Tibial artery (tissue), 4 donors: ENCODE results near the gene ZMYM3.

Experiments
- DNase-seq, 2 donors: peaks; one replicate each; pipeline ENCODE4 v3.0.0-alpha.2; 2019
- H3K27ac ChIP-seq, 2 donors: fragments of 200-600 bp; sonication (generic) in 1 of 2; 1 replicate in 1 of 2; 2 replicates in 1 of 2; pipeline ENCODE4 v1.5.1; 2018 to 2019; ENCODE audit warnings: mild to moderate bottlenecking in 1 of 2
- H3K27me3 ChIP-seq, 2 donors: fragments of 200-600 bp; sonication (generic) in 1 of 2; one replicate each; pipeline versions ENCODE4 v1.5.1 to v1.6.0; 2016 to 2019
- H3K36me3 ChIP-seq, 3 donors: fragments of 200-600 bp; sonication (generic) in 2 of 3; one replicate each; pipeline ENCODE4 v1.5.1; 2016 to 2019; ENCODE audit warnings: mild to moderate bottlenecking in 2 of 3
- H3K4me1 ChIP-seq, 4 donors: fragments of 200-600 bp; sonication (generic) in 2 of 4; 1 replicate in 3 of 4; 2 replicates in 1 of 4; pipeline ENCODE4 v1.5.1; 2016 to 2019
- H3K4me3 ChIP-seq, 2 donors: fragments of 200-600 bp; sonication (generic) in 1 of 2; 1 replicate in 1 of 2; 2 replicates in 1 of 2; pipeline ENCODE4 v1.5.1; 2018 to 2019; ENCODE audit warnings: mild to moderate bottlenecking in 2 of 2
- H3K9me3 ChIP-seq, 3 donors: fragments of 200-600 bp; sonication (generic) in 1 of 3; one replicate each; pipeline ENCODE4 v1.5.1; 2016 to 2019
- intact Hi-C: fragments of 100-400 bp; cut with DNase I; formaldehyde crosslinking; loops from one replicate; pipeline ENCODE4 v1.15.0; 2023; ENCODE audit warnings: low total_unique reads
- TF ChIP-seq, protein P1 (sequence below), 2 experiments: fragments of 200-600 bp in 1 of 2; fragments of 450-650 bp in 1 of 2; IDR thresholded peaks; one replicate each; pipeline ENCODE4 v1.5.1; 2017 to 2019; ENCODE audit warnings: antibody characterized with exemption in 2 of 2, mild to moderate bottlenecking in 1 of 2, moderate library complexity in 1 of 2

The ZMYM3 gene

DNA sequence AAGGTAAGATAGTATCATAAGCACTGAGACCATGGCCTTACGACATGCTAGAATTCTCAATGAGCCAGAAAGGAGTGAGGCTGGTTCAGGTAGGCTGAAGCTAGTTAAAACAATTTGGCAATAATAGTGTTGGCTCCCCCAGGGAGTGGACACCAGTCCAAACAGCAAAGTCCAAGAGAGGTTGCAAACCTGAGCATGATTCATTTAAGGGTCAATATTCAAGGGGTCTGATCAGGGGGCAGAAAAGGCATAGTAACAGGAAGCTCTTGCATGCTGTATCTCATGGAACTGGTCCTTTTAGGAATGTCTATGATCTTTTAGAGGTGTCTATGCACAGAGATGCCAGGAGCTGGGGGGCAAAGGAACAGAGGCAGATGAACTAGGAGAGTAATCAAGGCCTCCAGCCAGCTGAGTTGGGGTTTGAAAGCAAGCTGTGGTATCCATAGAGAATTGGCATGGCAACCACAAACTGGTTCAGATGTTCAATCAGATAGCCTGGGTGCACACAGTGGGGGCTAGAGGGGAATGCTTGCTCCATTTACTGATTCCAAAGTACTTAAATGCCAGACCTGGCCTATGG, 25.8 kb downstream of the ZMYM3 start:
- Histone ChIP-seq H3K4me3 (no peak overlapping the region), H3K27ac (no peak overlapping the region), H3K27me3 (no peaks in the 10 kb centered on the region), H3K36me3 (no peaks in the 10 kb centered on the region), H3K9me3 (no peaks in the 10 kb centered on the region), H3K4me1 (no peaks in the 10 kb centered on the region)
- TF ChIP-seq, protein P1, sequence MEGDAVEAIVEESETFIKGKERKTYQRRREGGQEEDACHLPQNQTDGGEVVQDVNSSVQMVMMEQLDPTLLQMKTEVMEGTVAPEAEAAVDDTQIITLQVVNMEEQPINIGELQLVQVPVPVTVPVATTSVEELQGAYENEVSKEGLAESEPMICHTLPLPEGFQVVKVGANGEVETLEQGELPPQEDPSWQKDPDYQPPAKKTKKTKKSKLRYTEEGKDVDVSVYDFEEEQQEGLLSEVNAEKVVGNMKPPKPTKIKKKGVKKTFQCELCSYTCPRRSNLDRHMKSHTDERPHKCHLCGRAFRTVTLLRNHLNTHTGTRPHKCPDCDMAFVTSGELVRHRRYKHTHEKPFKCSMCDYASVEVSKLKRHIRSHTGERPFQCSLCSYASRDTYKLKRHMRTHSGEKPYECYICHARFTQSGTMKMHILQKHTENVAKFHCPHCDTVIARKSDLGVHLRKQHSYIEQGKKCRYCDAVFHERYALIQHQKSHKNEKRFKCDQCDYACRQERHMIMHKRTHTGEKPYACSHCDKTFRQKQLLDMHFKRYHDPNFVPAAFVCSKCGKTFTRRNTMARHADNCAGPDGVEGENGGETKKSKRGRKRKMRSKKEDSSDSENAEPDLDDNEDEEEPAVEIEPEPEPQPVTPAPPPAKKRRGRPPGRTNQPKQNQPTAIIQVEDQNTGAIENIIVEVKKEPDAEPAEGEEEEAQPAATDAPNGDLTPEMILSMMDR (IDR thresholded peaks at IDR 0.05) = no peak
- no peak for DNase-seq
- intact Hi-C loops = no loop called here

DNA sequence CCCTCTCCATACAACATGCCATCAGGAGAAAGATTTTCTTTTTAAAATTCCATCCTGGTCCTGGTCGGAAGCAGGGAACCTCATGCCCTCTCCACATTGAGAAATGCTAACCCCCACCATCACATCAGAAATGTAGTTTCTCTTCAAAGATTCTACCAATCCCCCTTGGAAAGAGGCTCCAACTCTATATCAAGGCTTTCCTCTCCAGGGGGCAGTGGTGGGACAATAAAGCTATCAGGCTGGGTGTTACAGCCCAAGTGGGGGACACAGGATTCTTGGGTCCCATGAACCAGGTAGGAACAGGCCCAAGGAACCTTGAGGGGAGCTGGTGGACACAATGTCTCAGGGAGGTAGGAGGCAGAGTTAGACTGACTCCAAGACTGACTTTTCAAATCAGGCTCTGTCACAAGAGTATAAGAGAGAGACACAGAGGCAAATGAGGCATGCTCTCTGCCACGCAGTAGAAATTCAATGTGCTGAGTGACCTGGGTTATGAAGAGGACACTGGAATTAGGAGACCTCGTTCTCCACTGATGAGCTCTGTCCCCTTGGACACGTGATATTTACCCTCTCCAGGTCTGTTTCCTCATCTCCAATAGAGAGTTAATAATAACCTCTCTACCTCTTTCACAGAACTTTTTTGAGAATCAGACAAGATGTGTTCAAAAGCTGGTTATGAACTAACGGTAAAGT, 26.4 kb downstream of the ZMYM3 start:
- intact Hi-C loops = no loop called here
- no peak for DNase-seq
- H3K27ac ChIP-seq = no peak overlapping the region
- TF ChIP-seq, protein P1 (IDR thresholded peaks at IDR 0.05) = no peak
- H3K9me3 ChIP-seq = no peaks in the 10 kb centered on the region
- peaks cover 0 to 2% of the 10 kb centered on the region in 2 donors for H3K27me3 ChIP-seq
- no peak overlapping the region for H3K4me3 ChIP-seq
- no peaks in the 10 kb centered on the region for H3K4me1 ChIP-seq
- no peaks in the 10 kb centered on the region for H3K36me3 ChIP-seq

DNA sequence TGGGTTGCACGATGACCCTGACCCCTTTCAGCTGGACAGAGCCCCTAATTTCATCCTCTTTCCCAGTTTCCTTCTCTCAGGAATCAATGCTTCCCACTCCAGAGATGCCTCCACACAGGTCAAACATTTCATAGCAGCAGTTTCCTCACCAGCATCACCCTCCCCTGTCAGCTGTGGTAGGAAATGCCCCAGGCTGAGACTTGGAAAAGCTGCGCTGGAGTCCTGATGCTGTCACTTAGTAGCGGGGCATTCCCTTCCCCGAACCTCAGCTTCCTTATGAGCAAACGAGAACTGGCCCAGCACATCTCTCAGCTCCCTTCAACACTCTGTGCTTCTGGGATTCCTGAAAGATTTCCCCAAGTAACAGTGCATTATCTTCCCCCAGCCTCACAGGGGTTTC, 28.3 kb downstream of the ZMYM3 start:
- no peaks in the 10 kb centered on the region for H3K9me3 ChIP-seq
- no peak overlapping the region for H3K27ac ChIP-seq
- DNase-seq = no peak
- peaks cover 0 to 2% of the 10 kb centered on the region in 2 donors for H3K27me3 ChIP-seq
- no peaks in the 10 kb centered on the region for H3K4me1 ChIP-seq
- H3K36me3 ChIP-seq = no peaks in the 10 kb centered on the region
- intact Hi-C loops = no loop called here
- H3K4me3 ChIP-seq = no peak overlapping the region
- TF ChIP-seq, protein P1 (IDR thresholded peaks at IDR 0.05) = no peak

DNA sequence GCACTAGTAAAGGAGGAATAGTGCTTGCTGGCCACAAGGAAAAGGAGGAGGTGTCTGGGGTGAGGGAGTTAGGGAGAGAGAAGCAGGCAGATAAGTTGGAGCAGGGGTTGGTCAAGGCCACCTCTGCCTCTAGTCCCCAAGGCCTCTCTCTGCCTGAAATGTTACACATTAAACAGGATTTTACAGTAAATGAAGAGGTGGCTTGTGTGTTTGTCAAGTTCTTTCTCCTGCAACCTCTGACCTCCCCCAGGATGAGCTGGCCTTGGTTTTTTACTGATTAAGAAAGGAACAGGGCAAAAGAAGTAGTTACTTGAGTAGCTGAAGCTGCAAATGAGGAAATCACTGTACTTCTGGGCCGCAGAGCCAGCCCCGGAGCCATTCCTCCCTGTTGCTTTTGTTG, 28.9 kb downstream of the ZMYM3 start:
- Histone ChIP-seq H3K27ac (no peak overlapping the region), H3K36me3 (no peaks in the 10 kb centered on the region), H3K4me3 (no peak overlapping the region), H3K27me3 (peaks cover 0 to 2% of the 10 kb centered on the region in 2 donors), H3K9me3 (no peaks in the 10 kb centered on the region), H3K4me1 (no peaks in the 10 kb centered on the region)
- TF ChIP-seq, protein P1 (IDR thresholded peaks at IDR 0.05) = no peak
- intact Hi-C loops = no loop called here
- no peak for DNase-seq

DNA sequence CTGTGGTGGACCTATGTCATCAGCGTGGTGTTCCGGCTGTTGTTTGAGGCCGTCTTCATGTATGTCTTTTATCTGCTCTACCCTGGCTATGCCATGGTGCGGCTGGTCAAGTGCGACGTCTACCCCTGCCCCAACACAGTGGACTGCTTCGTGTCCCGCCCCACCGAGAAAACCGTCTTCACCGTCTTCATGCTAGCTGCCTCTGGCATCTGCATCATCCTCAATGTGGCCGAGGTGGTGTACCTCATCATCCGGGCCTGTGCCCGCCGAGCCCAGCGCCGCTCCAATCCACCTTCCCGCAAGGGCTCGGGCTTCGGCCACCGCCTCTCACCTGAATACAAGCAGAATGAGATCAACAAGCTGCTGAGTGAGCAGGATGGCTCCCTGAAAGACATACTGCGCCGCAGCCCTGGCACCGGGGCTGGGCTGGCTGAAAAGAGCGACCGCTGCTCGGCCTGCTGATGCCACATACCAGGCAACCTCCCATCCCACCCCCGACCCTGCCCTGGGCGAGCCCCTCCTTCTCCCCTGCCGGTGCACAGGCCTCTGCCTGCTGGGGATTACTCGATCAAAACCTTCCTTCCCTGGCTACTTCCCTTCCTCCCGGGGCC, 29.7 kb downstream of the ZMYM3 start:
- H3K4me1 ChIP-seq = no peaks in the 10 kb centered on the region
- TF ChIP-seq, protein P1 (IDR thresholded peaks at IDR 0.05) = no peak
- no peak for DNase-seq
- H3K27ac ChIP-seq = no peak overlapping the region
- H3K9me3 ChIP-seq = no peaks in the 10 kb centered on the region
- peaks cover 0 to 2% of the 10 kb centered on the region in 2 donors for H3K27me3 ChIP-seq
- H3K36me3 ChIP-seq = no peaks in the 10 kb centered on the region
- intact Hi-C loops = no loop called here
- no peak overlapping the region for H3K4me3 ChIP-seq
